ENCODE measurements around the gene RNF175.

RNF175 gene

DNA sequence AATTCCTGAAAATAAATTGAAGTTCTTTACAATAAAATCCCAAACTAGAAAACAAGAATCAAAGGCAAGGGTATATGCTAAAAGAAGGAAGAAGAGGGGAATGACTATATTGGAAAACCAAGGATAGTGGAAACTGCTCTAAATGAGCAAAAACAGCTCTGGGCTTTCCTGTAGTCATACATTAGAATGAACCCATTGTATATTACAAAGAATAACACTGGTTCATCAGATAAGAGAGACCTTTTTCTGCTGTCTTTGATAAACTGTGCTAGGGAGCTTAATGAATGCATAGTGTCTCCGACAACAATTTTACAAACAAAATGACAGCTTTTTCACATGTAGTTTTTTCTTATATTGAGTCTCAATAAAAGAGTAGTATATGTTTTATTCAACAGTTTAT, 49.1 kb downstream of the RNF175 start:
- Mint-ChIP-seq H3K9me3 (no peaks in the 10 kb centered on the region), H3K4me3 (no peak overlapping the region), H3K27me3 (ENCODE audit: low read depth) (no peaks in the 10 kb centered on the region), H3K4me1 (no peaks in the 10 kb centered on the region), H3K36me3 (ENCODE audit: low read depth) (no peaks in the 10 kb centered on the region), H3K27ac (no peak overlapping the region)
- TF ChIP-seq, protein P1, sequence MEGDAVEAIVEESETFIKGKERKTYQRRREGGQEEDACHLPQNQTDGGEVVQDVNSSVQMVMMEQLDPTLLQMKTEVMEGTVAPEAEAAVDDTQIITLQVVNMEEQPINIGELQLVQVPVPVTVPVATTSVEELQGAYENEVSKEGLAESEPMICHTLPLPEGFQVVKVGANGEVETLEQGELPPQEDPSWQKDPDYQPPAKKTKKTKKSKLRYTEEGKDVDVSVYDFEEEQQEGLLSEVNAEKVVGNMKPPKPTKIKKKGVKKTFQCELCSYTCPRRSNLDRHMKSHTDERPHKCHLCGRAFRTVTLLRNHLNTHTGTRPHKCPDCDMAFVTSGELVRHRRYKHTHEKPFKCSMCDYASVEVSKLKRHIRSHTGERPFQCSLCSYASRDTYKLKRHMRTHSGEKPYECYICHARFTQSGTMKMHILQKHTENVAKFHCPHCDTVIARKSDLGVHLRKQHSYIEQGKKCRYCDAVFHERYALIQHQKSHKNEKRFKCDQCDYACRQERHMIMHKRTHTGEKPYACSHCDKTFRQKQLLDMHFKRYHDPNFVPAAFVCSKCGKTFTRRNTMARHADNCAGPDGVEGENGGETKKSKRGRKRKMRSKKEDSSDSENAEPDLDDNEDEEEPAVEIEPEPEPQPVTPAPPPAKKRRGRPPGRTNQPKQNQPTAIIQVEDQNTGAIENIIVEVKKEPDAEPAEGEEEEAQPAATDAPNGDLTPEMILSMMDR (IDR thresholded peaks at IDR 0.05; ENCODE audit: unreplicated experiment in 3 of 3): no peak

DNA sequence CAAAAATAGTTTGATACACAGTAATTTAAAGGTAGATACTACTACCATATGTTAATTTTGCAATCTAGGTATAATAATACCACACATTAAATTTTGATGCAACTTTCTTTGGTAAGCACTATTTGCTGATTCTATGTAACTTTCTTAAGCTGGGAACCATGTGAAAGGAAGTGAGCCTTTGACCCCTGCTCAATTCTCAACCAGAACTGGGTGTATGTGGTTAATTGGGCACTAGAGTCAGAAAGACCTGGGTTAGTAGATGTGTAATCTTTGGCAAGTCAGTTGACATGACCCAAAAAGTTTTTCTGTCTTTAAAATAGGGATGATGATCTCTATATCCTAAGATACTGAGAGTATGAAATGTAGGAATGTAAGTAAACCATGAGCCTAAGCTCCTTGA, 53.3 kb downstream of the RNF175 start:
- Mint-ChIP-seq H3K36me3 (ENCODE audit: low read depth) (no peaks in the 10 kb centered on the region), H3K27me3 (ENCODE audit: low read depth) (no peaks in the 10 kb centered on the region), H3K4me3 (no peak overlapping the region), H3K9me3 (no peaks in the 10 kb centered on the region), H3K4me1 (no peaks in the 10 kb centered on the region), H3K27ac (no peak overlapping the region)
- TF ChIP-seq, protein P1 (IDR thresholded peaks at IDR 0.05; ENCODE audit: unreplicated experiment in 3 of 3): no peak

DNA sequence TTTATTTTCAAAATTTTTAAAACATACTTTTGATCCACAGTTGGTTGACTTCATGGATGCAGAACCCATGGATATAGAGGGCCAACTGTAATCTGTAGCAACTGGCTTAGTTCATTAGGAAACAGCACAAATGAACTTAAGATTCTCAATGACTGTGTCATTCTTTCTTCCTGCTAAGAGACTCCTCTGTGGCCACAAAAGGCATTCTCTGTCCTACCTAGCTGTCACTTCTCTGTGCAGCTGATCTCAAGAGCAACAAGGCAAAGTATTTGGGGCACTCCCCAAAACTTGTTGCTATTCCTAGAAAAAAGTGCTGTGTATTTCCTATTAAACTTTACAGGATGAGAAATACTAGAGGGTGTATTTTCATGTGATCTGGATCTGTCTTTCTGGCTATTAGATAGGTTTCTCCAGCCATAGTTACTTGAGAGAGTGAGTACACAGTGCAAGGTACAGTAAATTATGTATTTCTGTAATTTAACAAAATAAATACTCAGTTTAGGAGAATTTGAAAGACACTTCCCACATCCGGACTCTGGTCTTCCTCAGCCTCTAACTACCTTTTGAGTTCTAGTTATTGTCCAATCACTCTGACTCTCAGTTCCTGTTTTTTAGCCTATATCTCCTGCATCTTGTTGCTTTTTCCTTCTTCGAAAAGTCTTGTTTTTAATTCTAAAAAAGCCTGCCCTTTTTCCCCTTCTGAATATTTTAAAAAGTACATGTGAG, 53.9 kb downstream of the RNF175 start:
- Mint-ChIP-seq H3K27me3 (ENCODE audit: low read depth) (no peaks in the 10 kb centered on the region), H3K4me1 (no peaks in the 10 kb centered on the region), H3K27ac (no peak overlapping the region), H3K4me3 (no peak overlapping the region), H3K9me3 (no peaks in the 10 kb centered on the region), H3K36me3 (ENCODE audit: low read depth) (no peaks in the 10 kb centered on the region)
- TF ChIP-seq, protein P1 (IDR thresholded peaks at IDR 0.05; ENCODE audit: unreplicated experiment in 3 of 3): no peak

DNA sequence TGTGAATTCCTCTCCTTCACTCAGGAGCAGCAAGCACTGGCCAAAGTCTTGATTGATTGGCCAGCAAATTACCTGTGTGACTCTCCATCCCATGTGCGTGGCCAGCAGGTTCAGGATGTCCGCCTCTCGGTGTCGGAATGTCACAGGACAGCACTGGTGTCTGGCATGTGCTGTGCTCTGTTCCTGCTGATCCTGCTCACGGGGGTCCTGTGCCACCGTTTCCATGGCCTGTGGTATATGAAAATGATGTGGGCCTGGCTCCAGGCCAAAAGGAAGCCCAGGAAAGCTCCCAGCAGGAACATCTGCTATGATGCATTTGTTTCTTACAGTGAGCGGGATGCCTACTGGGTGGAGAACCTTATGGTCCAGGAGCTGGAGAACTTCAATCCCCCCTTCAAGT, 55.3 kb downstream of the RNF175 start:
- Mint-ChIP-seq H3K4me1 (no peaks in the 10 kb centered on the region), H3K27ac (no peak overlapping the region), H3K4me3 (no peak overlapping the region), H3K9me3 (no peaks in the 10 kb centered on the region), H3K36me3 (ENCODE audit: low read depth) (no peaks in the 10 kb centered on the region), H3K27me3 (ENCODE audit: low read depth) (peaks cover 3% of the 10 kb centered on the region)
- TF ChIP-seq, protein P1 (IDR thresholded peaks at IDR 0.05; ENCODE audit: unreplicated experiment in 3 of 3): no peak

DNA sequence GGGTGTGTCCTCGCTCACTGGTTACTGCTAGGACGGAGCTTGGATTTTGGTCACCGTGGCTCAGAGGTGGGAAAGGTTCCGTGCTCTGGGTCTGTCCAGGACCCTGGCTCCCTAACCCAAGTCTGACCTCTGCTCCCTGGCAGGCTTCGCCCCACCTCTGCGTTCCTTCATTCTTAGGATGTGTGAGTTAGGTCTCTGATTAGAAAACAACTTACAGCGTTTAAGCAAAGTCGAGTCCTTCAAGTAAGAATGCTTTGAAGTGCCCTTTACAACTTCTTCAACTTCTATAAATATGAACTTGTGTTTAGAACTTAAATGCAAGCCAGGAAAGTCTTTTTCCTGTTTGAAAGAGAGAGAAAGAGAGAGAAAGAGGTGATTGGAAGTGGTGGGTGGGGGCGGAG, 74.9 kb downstream of the RNF175 start:
- TF ChIP-seq, protein P1 (IDR thresholded peaks at IDR 0.05; ENCODE audit: unreplicated experiment in 3 of 3): no peak

More for the DNA sequence above, 74.9 kb downstream of the RNF175 start:
- Mint-ChIP-seq H3K36me3 (ENCODE audit: low read depth) (peaks cover 22% of the 10 kb centered on the region), H3K9me3 (peaks cover 39% of the 10 kb centered on the region), H3K27ac (no peak overlapping the region), H3K4me3 (peak overlapping the region; percentile 84 to 89 (median 84)), H3K4me1 (peaks cover 9% of the 10 kb centered on the region), H3K27me3 (ENCODE audit: low read depth) (peaks cover 43% of the 10 kb centered on the region)
